ENCODE results near the gene INHA. TPM values are rescaled to one million over a fixed set of nuclear protein-coding genes. Genes with fewer than 3 reads are reported as not detected.

Gene INHA
- total RNA-seq, 1 donor from 2014 or later: 0.52 TPM

GRCh38 chr2:219613461-219614070 is 41.5 kb downstream of the INHA start:
- Histone ChIP-seq H3K36me3 (ENCODE audit: insufficient read depth, low read length) (peaks cover 8% of the 10 kb centered on the region), H3K4me1 (ENCODE audit: insufficient read depth, low read length) (no peaks in the 10 kb centered on the region), H3K4me2 (ENCODE audit: low read length) (no peak overlapping the region), H3K9ac (ENCODE audit: low read length) (no peak overlapping the region), H2AFZ (ENCODE audit: low read depth, low read length) (no peak overlapping the region), H4K20me1 (ENCODE audit: insufficient read depth, low read length) (no peaks in the 10 kb centered on the region), H3K4me3 (ENCODE audit: insufficient read depth, low read depth, low read length) (no peak overlapping the region), H3K27me3 (ENCODE audit: insufficient read depth, low read length) (no peaks in the 10 kb centered on the region), H3K79me2 (ENCODE audit: insufficient read depth, low read length) (no peaks in the 10 kb centered on the region), H3K9me3 (ENCODE audit: insufficient read depth, low read depth, low read length) (no peaks in the 10 kb centered on the region), H3K27ac (ENCODE audit: low read depth, low read length) (no peak overlapping the region)
- FAIRE-seq (no peak), DNase-seq (ENCODE audit: low read depth) (no peak)
- Mint-ChIP-seq H3K27ac (ENCODE audit: unreplicated experiment) (no peak overlapping the region), H3K4me1 (ENCODE audit: low read depth, unreplicated experiment) (no peaks in the 10 kb centered on the region), H3K36me3 (ENCODE audit: low read depth, unreplicated experiment) (peaks cover 27% of the 10 kb centered on the region), H3K4me3 (ENCODE audit: unreplicated experiment) (no peak overlapping the region), H3K9me3 (ENCODE audit: unreplicated experiment) (peaks cover 3% of the 10 kb centered on the region), H3K27me3 (ENCODE audit: low read depth, unreplicated experiment) (no peaks in the 10 kb centered on the region)
- TF ChIP-seq CTCF (IDR thresholded peaks at IDR 0.05; ENCODE audit: insufficient read depth, low read depth, low read length) (no peak), EZH2 (IDR thresholded peaks at IDR 0.05; ENCODE audit: insufficient read depth, low read length) (no peak)

- TF ChIP-seq EZH2 (IDR thresholded peaks at IDR 0.05; ENCODE audit: insufficient read depth, low read length): no peak
- TF ChIP-seq CTCF (IDR thresholded peaks at IDR 0.05; ENCODE audit: insufficient read depth, low read depth, low read length): no peak
- Mint-ChIP-seq H3K9me3 (ENCODE audit: unreplicated experiment) (peaks cover 3% of the 10 kb centered on the region), H3K4me3 (ENCODE audit: unreplicated experiment) (no peak overlapping the region)
These were observed 42.2 kb downstream of the INHA start for GRCh38 chr2:219614076-219614860.

GRCh38 chr2:219615036-219615435 is 42.9 kb downstream of the INHA start:
- H3K4me2 ChIP-seq (ENCODE audit: low read length): no peak overlapping the region
- H3K9ac ChIP-seq (ENCODE audit: low read length): no peak overlapping the region
- H3K79me2 ChIP-seq (ENCODE audit: insufficient read depth, low read length): no peaks in the 10 kb centered on the region
- peaks cover 3% of the 10 kb centered on the region for H3K9me3 Mint-ChIP-seq (ENCODE audit: unreplicated experiment)
- TF ChIP-seq CTCF (IDR thresholded peaks at IDR 0.05; ENCODE audit: insufficient read depth, low read depth, low read length): no peak
- TF ChIP-seq EZH2 (IDR thresholded peaks at IDR 0.05; ENCODE audit: insufficient read depth, low read length): no peak
- H3K9me3 ChIP-seq (ENCODE audit: insufficient read depth, low read depth, low read length): no peaks in the 10 kb centered on the region
- no peak overlapping the region for H3K4me3 ChIP-seq (ENCODE audit: insufficient read depth, low read depth, low read length)
- no peak for FAIRE-seq
- no peaks in the 10 kb centered on the region for H3K27me3 ChIP-seq (ENCODE audit: insufficient read depth, low read length)
- H3K4me3 Mint-ChIP-seq (ENCODE audit: unreplicated experiment): no peak overlapping the region
- DNase-seq (ENCODE audit: low read depth): no peak
- no peak overlapping the region for H3K27ac Mint-ChIP-seq (ENCODE audit: unreplicated experiment)
- H3K27me3 Mint-ChIP-seq (ENCODE audit: low read depth, unreplicated experiment): no peaks in the 10 kb centered on the region
- H3K36me3 Mint-ChIP-seq (ENCODE audit: low read depth, unreplicated experiment): peaks cover 27% of the 10 kb centered on the region
- no peak overlapping the region for H2AFZ ChIP-seq (ENCODE audit: low read depth, low read length)
- no peaks in the 10 kb centered on the region for H3K4me1 Mint-ChIP-seq (ENCODE audit: low read depth, unreplicated experiment)
- H4K20me1 ChIP-seq (ENCODE audit: insufficient read depth, low read length): no peaks in the 10 kb centered on the region
- peaks cover 6% of the 10 kb centered on the region for H3K36me3 ChIP-seq (ENCODE audit: insufficient read depth, low read length)
- H3K27ac ChIP-seq (ENCODE audit: low read depth, low read length): no peak overlapping the region
- H3K4me1 ChIP-seq (ENCODE audit: insufficient read depth, low read length): no peaks in the 10 kb centered on the region

More at GRCh38 chr2:219614076-219614860, 42.2 kb downstream of the INHA start:
- no peak for DNase-seq (ENCODE audit: low read depth)
- FAIRE-seq: no peak
- Histone ChIP-seq H4K20me1 (ENCODE audit: insufficient read depth, low read length) (no peaks in the 10 kb centered on the region), H2AFZ (ENCODE audit: low read depth, low read length) (no peak overlapping the region), H3K9me3 (ENCODE audit: insufficient read depth, low read depth, low read length) (no peaks in the 10 kb centered on the region), H3K27me3 (ENCODE audit: insufficient read depth, low read length) (no peaks in the 10 kb centered on the region), H3K4me3 (ENCODE audit: insufficient read depth, low read depth, low read length) (no peak overlapping the region), H3K4me2 (ENCODE audit: low read length) (no peak overlapping the region), H3K27ac (ENCODE audit: low read depth, low read length) (no peak overlapping the region), H3K4me1 (ENCODE audit: insufficient read depth, low read length) (no peaks in the 10 kb centered on the region), H3K79me2 (ENCODE audit: insufficient read depth, low read length) (no peaks in the 10 kb centered on the region), H3K9ac (ENCODE audit: low read length) (no peak overlapping the region), H3K36me3 (ENCODE audit: insufficient read depth, low read length) (peaks cover 8% of the 10 kb centered on the region)
- H3K36me3 Mint-ChIP-seq (ENCODE audit: low read depth, unreplicated experiment): peaks cover 27% of the 10 kb centered on the region
- no peaks in the 10 kb centered on the region for H3K4me1 Mint-ChIP-seq (ENCODE audit: low read depth, unreplicated experiment)
- no peaks in the 10 kb centered on the region for H3K27me3 Mint-ChIP-seq (ENCODE audit: low read depth, unreplicated experiment)
- no peak overlapping the region for H3K27ac Mint-ChIP-seq (ENCODE audit: unreplicated experiment)

Measured in astrocyte (in vitro differentiated cells and primary cell).